Heart left ventricle (tissue), 13 donors: ENCODE measurements around the gene LBP.

Experiments used
- CTCF ChIP-seq, 12 donors: fragments of 200-600 bp; sonication (generic) in 4 of 12; IDR thresholded peaks; one replicate each; pipeline versions ENCODE4 v1.5.0 to v1.8.0; 2018 to 2022; ENCODE audit warnings: antibody characterized with exemption in 12 of 12, mild to moderate bottlenecking in 5 of 12
- POLR2A ChIP-seq, 2 donors: fragments of 450-650 bp; IDR thresholded peaks; one replicate each; pipeline ENCODE4 v1.6.1; 2017; ENCODE audit warnings: antibody characterized with exemption in 2 of 2, mild to moderate bottlenecking in 2 of 2, moderate library complexity in 2 of 2
- donor health status: ischemic (EF 13 %, LVEDD 7.1; RV severe dilation, severe dysfunction).
- donor health status: DM: no; HTN: yes; CAD: no.
- donor health status: DM: no; HTN: no; CAD: no.
- donor health status: ischemic (EF 25% LVEDD 6.9; RV normal size, moderate dysfunction).
- donor health status: ischemic (EF 25% LVEDD 5.7; RV mildly dilated, moderate dysfunction).
- donor health status: ischemic (EF 35%, LVEDD 5.7; RV mildly dilated, moderate dysfunction).
- donor health status: nonischemic (EF 11% LVEDD 7.7; RV severe dilation, severe dysfunction).
- donor health status: DM: yes; HTN: yes; CAD: no.
- donor health status: PGD.
- donor health status: ischemic (EF 29% LVEDD 5.4; RV normal size, mild dysfunction).
- donor health status: nonischemic (EF 23%, LVEDD 6.1; RV moderate dilation, normal function).

- no peak for TF ChIP-seq CTCF (IDR thresholded peaks at IDR 0.05)
- TF ChIP-seq POLR2A (IDR thresholded peaks at IDR 0.05), result no peak
Observed at GRCh38 chr20:38349856-38350255, 3.6 kb downstream of the LBP start.
